ENCODE data around the gene ANKRD1.
"Not testable (repeated sequence)": the region's sequence is repeated elsewhere in the genome, so short reads cannot be mapped to it uniquely, and the experiment has no call there.

GRCh38 chr10:90942980-90943379, 22.1 kb upstream of the ANKRD1 start:
- not testable (repeated sequence) for TF ChIP-seq CTCF (IDR thresholded peaks at IDR 0.05; ENCODE audit: low read depth, low read length); EZH2phosphoT487 (IDR thresholded peaks at IDR 0.05; ENCODE audit: low read depth)

Measured in OCI-LY3 (cell line).